ENCODE results near the gene MYPOP. TPM values are rescaled to one million over a fixed set of nuclear protein-coding genes. Genes with fewer than 3 reads are reported as not detected.

MYPOP gene
- total and polyA plus RNA-seq, 3 donors from 2014 or later, result 9.4 to 11.1 (median 9.5) TPM

Other genes starting within 250 kb of the MYPOP start
- under 1 TPM; 0.16 to 0.74 TPM for gene GIPR, start 234.4 kb downstream of the MYPOP start, total RNA-seq
- gene GIPR, start 234.4 kb downstream of the MYPOP start, polyA plus RNA-seq (ENCODE audit: insufficient read depth, low read depth, low replicate concordance), result 0.50 TPM
- 100 to 1,000 TPM; 111 to 128 TPM for gene SNRPD2, start 210.7 kb downstream of the MYPOP start, total RNA-seq
- gene SNRPD2, start 210.7 kb downstream of the MYPOP start, polyA plus RNA-seq (ENCODE audit: insufficient read depth, low read depth, low replicate concordance), result 242 TPM
- gene QPCTL, start 209.9 kb downstream of the MYPOP start, total RNA-seq, result 1 to 10 TPM; 5.3 to 6.9 TPM
- gene QPCTL, start 209.9 kb downstream of the MYPOP start, polyA plus RNA-seq (ENCODE audit: insufficient read depth, low read depth, low replicate concordance), result 3.5 TPM
- 10 to 100 TPM; 22.4 to 24.2 TPM for gene FBXO46, start 171.7 kb downstream of the MYPOP start, total RNA-seq
- 20.1 TPM for gene FBXO46, start 171.7 kb downstream of the MYPOP start, polyA plus RNA-seq (ENCODE audit: insufficient read depth, low read depth, low replicate concordance)
- gene MEIOSIN, start 169.2 kb downstream of the MYPOP start, total RNA-seq, result 10 to 100 TPM in 1 of 2 donors, 1 to 10 TPM in 1; 9.2 to 13.8 TPM
- 10.4 TPM for gene MEIOSIN, start 169.2 kb downstream of the MYPOP start, polyA plus RNA-seq (ENCODE audit: insufficient read depth, low read depth, low replicate concordance)
- gene SIX5, start 133.4 kb downstream of the MYPOP start, total RNA-seq, result 10 to 100 TPM; 16.1 to 19.4 TPM
- 12.9 TPM for gene SIX5, start 133.4 kb downstream of the MYPOP start, polyA plus RNA-seq (ENCODE audit: insufficient read depth, low read depth, low replicate concordance)
- gene DMPK, start 120.1 kb downstream of the MYPOP start, total RNA-seq, result 10 to 100 TPM; 66.2 to 68.8 TPM
- gene DMPK, start 120.1 kb downstream of the MYPOP start, polyA plus RNA-seq (ENCODE audit: insufficient read depth, low read depth, low replicate concordance), result 42.6 TPM
- gene DMWD, start 109.8 kb downstream of the MYPOP start, total RNA-seq, result 100 to 1,000 TPM; 111 to 124 TPM
- 59.0 TPM for gene DMWD, start 109.8 kb downstream of the MYPOP start, polyA plus RNA-seq (ENCODE audit: insufficient read depth, low read depth, low replicate concordance)
- gene RSPH6A, start 87.3 kb downstream of the MYPOP start, total RNA-seq, result 10 to 100 TPM; 17.0 to 20.9 TPM
- 88.3 TPM for gene RSPH6A, start 87.3 kb downstream of the MYPOP start, polyA plus RNA-seq (ENCODE audit: insufficient read depth, low read depth, low replicate concordance)
- 100 to 1,000 TPM; 123 to 142 TPM for gene SYMPK, start 39.5 kb downstream of the MYPOP start, total RNA-seq
- 195 TPM for gene SYMPK, start 39.5 kb downstream of the MYPOP start, polyA plus RNA-seq (ENCODE audit: insufficient read depth, low read depth, low replicate concordance)
- gene FOXA3, start 38.3 kb downstream of the MYPOP start, total RNA-seq, result 1 to 10 TPM; 1.5 to 1.7 TPM
- gene FOXA3, start 38.3 kb downstream of the MYPOP start, polyA plus RNA-seq (ENCODE audit: insufficient read depth, low read depth, low replicate concordance), result 1.7 TPM
- 10 to 100 TPM; 36.0 to 48.3 TPM for gene IRF2BP1, start 16.5 kb downstream of the MYPOP start, total RNA-seq
- 13.8 TPM for gene IRF2BP1, start 16.5 kb downstream of the MYPOP start, polyA plus RNA-seq (ENCODE audit: insufficient read depth, low read depth, low replicate concordance)
- 1 to 10 TPM; 4.8 to 5.1 TPM for gene NANOS2, start 12.2 kb upstream of the MYPOP start, total RNA-seq
- 4.8 TPM for gene NANOS2, start 12.2 kb upstream of the MYPOP start, polyA plus RNA-seq (ENCODE audit: insufficient read depth, low read depth, low replicate concordance)
- gene NOVA2, start 71.3 kb upstream of the MYPOP start, total RNA-seq, result 1 to 10 TPM; 3.0 to 5.7 TPM
- gene NOVA2, start 71.3 kb upstream of the MYPOP start, polyA plus RNA-seq (ENCODE audit: insufficient read depth, low read depth, low replicate concordance), result 3.1 TPM
- gene CCDC61, start 92.9 kb upstream of the MYPOP start, total RNA-seq, result 10 to 100 TPM; 25.6 to 31.2 TPM
- gene CCDC61, start 92.9 kb upstream of the MYPOP start, polyA plus RNA-seq (ENCODE audit: insufficient read depth, low read depth, low replicate concordance), result 32.5 TPM
- gene PGLYRP1, start 120.4 kb upstream of the MYPOP start, total RNA-seq, result not detected
- gene PGLYRP1, start 120.4 kb upstream of the MYPOP start, polyA plus RNA-seq (ENCODE audit: insufficient read depth, low read depth, low replicate concordance), result not detected
- under 1 TPM; 0.56 to 0.79 TPM for gene IGFL4, start 138.4 kb upstream of the MYPOP start, total RNA-seq
- 0.37 TPM for gene IGFL4, start 138.4 kb upstream of the MYPOP start, polyA plus RNA-seq (ENCODE audit: insufficient read depth, low read depth, low replicate concordance)
- gene IGFL3, start 222.1 kb upstream of the MYPOP start, total RNA-seq, result not detected
- gene IGFL3, start 222.1 kb upstream of the MYPOP start, polyA plus RNA-seq (ENCODE audit: insufficient read depth, low read depth, low replicate concordance), result not detected
- 1 to 10 TPM; 7.2 to 7.6 TPM for gene IGFL2, start 245.6 kb upstream of the MYPOP start, total RNA-seq
- gene IGFL2, start 245.6 kb upstream of the MYPOP start, polyA plus RNA-seq (ENCODE audit: insufficient read depth, low read depth, low replicate concordance), result 8.0 TPM

Measured in testis (tissue), 3 donors.